Erythroblast (primary cell): ENCODE measurements around the gene GJC1.

ENCODE experiments used
- GATA1 ChIP-seq: IDR thresholded peaks from 2 replicates; pipeline ENCODE4 v1.6.1; 2011; ENCODE audit warnings: low read depth, mild to moderate bottlenecking, control low read depth, low read length, moderate library complexity
- POLR2A ChIP-seq: IDR thresholded peaks from 2 replicates; pipeline ENCODE4 v1.6.1; 2011; ENCODE audit warnings: mild to moderate bottlenecking, low read length

DNA sequence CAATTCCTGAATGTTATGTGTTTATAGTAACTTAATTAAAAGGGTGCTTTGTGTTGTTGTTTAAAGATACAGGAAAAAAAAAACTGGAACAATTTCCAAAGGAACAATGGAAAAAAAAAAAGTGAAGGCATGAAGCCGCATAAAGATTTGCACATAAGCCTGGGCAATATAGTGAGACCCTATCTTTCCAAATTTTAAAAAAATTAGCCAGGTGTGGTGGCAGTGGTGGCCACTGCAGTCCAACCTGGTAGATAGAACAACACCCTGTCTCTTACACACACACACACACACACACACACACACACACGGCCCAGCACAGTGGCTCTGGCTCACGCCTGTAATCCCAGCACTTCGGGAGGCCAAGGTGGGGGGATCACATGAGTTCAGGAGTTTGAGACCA is 21.9 kb downstream of the GJC1 start:
- TF ChIP-seq POLR2A (no peak), GATA1 (no peak)
